ENCODE data around the gene RCN1.

Gene RCN1

DNA sequence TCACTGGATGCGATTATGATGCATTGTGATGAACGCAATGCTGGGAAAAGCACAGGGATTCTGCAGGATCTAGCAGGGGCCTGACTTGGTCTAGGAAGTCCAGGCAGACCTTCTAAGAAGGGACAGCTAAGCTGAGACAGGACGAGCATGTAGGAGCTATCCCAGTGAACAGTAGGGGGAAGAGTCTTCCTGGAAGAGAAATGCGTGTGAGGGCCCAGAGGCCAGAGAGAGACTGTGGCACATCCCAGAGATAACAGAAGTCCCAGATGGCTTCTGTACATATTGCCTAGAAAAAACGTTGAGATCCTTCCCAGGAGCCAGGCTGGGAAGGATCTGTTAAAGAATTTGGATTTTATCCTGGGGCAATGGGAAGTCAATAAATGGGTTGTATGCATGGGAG lies 24.6 kb downstream of the RCN1 start (continued):
- TF ChIP-seq ZNF302 (tag by site-specific recombination; IDR thresholded peaks at IDR 0.05; ENCODE audit: low read depth) (no peak), ZNF350 (tag by site-specific recombination; IDR thresholded peaks at IDR 0.05) (no peak), ZNF510 (tag by site-specific recombination; IDR thresholded peaks at IDR 0.05; ENCODE audit: insufficient replicate concordance) (no peak), ZNF571 (tag by site-specific recombination; IDR thresholded peaks at IDR 0.05) (no peak), ZNF473 (tag by site-specific recombination; IDR thresholded peaks at IDR 0.05) (no peak), ZNF416 (tag by site-specific recombination; IDR thresholded peaks at IDR 0.05) (no peak), SP3 (tag by site-specific recombination; IDR thresholded peaks at IDR 0.05) (no peak)
- TF ChIP-seq, protein P1, sequence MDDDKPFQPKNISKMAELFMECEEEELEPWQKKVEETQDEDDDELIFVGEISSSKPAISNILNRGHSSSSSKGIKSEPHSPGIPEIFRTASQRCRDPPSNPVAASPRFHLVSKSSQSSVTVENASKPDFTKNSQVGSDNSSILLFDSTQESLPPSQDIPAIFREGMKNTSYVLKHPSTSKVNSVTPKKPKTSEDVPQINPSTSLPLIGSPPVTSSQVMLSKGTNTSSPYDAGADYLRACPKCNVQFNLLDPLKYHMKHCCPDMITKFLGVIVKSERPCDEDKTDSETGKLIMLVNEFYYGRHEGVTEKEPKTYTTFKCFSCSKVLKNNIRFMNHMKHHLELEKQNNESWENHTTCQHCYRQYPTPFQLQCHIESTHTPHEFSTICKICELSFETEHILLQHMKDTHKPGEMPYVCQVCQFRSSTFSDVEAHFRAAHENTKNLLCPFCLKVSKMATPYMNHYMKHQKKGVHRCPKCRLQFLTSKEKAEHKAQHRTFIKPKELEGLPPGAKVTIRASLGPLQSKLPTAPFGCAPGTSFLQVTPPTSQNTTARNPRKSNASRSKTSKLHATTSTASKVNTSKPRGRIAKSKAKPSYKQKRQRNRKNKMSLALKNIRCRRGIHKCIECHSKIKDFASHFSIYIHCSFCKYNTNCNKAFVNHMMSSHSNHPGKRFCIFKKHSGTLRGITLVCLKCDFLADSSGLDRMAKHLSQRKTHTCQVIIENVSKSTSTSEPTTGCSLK (tag by site-specific recombination; IDR thresholded peaks at IDR 0.05): no peak
- TF ChIP-seq, protein P2, sequence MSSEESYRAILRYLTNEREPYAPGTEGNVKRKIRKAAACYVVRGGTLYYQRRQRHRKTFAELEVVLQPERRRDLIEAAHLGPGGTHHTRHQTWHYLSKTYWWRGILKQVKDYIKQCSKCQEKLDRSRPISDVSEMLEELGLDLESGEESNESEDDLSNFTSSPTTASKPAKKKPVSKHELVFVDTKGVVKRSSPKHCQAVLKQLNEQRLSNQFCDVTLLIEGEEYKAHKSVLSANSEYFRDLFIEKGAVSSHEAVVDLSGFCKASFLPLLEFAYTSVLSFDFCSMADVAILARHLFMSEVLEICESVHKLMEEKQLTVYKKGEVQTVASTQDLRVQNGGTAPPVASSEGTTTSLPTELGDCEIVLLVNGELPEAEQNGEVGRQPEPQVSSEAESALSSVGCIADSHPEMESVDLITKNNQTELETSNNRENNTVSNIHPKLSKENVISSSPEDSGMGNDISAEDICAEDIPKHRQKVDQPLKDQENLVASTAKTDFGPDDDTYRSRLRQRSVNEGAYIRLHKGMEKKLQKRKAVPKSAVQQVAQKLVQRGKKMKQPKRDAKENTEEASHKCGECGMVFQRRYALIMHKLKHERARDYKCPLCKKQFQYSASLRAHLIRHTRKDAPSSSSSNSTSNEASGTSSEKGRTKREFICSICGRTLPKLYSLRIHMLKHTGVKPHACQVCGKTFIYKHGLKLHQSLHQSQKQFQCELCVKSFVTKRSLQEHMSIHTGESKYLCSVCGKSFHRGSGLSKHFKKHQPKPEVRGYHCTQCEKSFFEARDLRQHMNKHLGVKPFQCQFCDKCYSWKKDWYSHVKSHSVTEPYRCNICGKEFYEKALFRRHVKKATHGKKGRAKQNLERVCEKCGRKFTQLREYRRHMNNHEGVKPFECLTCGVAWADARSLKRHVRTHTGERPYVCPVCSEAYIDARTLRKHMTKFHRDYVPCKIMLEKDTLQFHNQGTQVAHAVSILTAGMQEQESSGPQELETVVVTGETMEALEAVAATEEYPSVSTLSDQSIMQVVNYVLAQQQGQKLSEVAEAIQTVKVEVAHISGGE (tag by site-specific recombination; conservative IDR thresholded peaks at IDR 0.05; ENCODE audit: low read depth): no peak
- TF ChIP-seq, protein P3, sequence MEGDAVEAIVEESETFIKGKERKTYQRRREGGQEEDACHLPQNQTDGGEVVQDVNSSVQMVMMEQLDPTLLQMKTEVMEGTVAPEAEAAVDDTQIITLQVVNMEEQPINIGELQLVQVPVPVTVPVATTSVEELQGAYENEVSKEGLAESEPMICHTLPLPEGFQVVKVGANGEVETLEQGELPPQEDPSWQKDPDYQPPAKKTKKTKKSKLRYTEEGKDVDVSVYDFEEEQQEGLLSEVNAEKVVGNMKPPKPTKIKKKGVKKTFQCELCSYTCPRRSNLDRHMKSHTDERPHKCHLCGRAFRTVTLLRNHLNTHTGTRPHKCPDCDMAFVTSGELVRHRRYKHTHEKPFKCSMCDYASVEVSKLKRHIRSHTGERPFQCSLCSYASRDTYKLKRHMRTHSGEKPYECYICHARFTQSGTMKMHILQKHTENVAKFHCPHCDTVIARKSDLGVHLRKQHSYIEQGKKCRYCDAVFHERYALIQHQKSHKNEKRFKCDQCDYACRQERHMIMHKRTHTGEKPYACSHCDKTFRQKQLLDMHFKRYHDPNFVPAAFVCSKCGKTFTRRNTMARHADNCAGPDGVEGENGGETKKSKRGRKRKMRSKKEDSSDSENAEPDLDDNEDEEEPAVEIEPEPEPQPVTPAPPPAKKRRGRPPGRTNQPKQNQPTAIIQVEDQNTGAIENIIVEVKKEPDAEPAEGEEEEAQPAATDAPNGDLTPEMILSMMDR (tag by site-specific recombination; IDR thresholded peaks at IDR 0.05): no peak
- TF ChIP-seq, protein P4, sequence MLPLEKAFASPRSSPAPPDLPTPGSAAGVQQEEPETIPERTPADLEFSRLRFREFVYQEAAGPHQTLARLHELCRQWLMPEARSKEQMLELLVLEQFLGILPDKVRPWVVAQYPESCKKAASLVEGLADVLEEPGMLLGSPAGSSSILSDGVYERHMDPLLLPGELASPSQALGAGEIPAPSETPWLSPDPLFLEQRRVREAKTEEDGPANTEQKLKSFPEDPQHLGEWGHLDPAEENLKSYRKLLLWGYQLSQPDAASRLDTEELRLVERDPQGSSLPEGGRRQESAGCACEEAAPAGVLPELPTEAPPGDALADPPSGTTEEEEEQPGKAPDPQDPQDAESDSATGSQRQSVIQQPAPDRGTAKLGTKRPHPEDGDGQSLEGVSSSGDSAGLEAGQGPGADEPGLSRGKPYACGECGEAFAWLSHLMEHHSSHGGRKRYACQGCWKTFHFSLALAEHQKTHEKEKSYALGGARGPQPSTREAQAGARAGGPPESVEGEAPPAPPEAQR (tag by site-specific recombination; IDR thresholded peaks at IDR 0.05): no peak

DNA sequence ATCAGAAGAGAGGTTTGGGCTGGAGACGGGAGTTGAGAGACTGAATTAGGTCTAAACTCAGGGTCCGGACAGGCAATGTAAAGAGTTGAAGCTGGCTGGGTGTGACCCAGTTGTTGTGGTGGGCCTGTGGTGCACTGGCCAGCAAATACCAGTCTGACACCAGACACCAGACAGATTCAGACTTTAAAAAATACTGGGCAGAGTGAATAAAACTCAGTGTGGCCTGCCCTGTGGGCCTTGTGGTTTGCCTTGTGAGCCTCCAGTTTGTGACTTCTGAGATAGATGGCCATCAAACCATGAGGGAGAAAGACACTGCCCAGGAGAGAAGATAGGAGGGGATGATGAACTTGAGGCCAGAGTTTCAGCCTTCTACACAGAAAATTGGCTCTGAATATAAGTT lies 25.8 kb downstream of the RCN1 start:
- no peaks in the 10 kb centered on the region for H3K9me3 ChIP-seq (ENCODE audit: control insufficient read depth, insufficient read depth, low read depth, low read length)
- ChIA-PET CTCF (interaction anchor here (0.6 to 0.7 kb wide), 2 partner anchors 16 to 35 kb away, joined by 3 to 4 read pairs; no protein-coding TSS in a partner anchor), POLR2A (no interaction called here)
- H3K27ac ChIP-seq (ENCODE audit: extremely low read depth, low read depth, low read length): no peak overlapping the region
- H3K4me1 ChIP-seq (ENCODE audit: control insufficient read depth, insufficient read depth, low read length): peaks cover 4% of the 10 kb centered on the region; the same call in 1 of the 2 replicates
- TF ChIP-seq, protein P5, sequence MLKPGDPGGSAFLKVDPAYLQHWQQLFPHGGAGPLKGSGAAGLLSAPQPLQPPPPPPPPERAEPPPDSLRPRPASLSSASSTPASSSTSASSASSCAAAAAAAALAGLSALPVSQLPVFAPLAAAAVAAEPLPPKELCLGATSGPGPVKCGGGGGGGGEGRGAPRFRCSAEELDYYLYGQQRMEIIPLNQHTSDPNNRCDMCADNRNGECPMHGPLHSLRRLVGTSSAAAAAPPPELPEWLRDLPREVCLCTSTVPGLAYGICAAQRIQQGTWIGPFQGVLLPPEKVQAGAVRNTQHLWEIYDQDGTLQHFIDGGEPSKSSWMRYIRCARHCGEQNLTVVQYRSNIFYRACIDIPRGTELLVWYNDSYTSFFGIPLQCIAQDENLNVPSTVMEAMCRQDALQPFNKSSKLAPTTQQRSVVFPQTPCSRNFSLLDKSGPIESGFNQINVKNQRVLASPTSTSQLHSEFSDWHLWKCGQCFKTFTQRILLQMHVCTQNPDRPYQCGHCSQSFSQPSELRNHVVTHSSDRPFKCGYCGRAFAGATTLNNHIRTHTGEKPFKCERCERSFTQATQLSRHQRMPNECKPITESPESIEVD (tag by site-specific recombination; IDR thresholded peaks at IDR 0.05): no peak
- TF ChIP-seq ZNF837 (tag by site-specific recombination; IDR thresholded peaks at IDR 0.05) (no peak), ZNF140 (tag by site-specific recombination; IDR thresholded peaks at IDR 0.05) (no peak)
- no peaks in the 10 kb centered on the region for H3K36me3 ChIP-seq (ENCODE audit: control insufficient read depth in 2 of 2, insufficient read depth in 1 of 2, low read length in 2 of 2)
- H3K4me3 ChIP-seq (ENCODE audit: low read depth, low read length): no peak overlapping the region
